HG03045 (cell line): ENCODE data around the gene IDE.
"Not testable (repeated sequence)": the region's sequence is repeated elsewhere in the genome, so short reads cannot be mapped to it uniquely, and the experiment has no call there.

ENCODE experiments used
- ATAC-seq: cut with Tn5 transposase; IDR thresholded peaks from one replicate; pipeline ENCODE4 v1.9.1; 2021; ENCODE audit warnings: mild to moderate bottlenecking, moderate library complexity; ENCODE audit not compliant: unreplicated experiment

IDE gene

DNA sequence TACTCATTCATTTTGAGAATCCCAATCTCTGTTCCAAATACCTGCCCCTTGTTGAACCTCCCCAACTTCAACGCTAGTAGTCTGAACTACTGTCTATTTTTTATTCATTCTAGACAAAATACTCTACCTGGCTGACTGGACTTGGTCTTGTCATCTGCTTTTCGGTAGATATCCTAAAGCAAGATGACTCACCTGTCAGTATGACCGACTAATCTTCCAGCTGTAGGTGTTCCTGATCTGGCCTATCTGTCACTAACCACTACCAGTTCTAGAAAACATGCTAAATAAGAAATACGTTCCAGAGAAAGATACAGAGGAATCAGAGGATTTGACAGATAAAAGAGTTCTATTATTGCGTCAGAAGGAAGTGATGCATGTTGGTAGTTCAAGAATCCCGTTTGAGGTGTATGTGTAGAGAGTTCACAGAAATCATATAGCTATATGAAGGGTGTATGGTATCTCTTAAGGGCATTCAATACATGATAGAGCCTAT lies 81.1 kb downstream of the IDE start:
- ATAC-seq, result no peak

DNA sequence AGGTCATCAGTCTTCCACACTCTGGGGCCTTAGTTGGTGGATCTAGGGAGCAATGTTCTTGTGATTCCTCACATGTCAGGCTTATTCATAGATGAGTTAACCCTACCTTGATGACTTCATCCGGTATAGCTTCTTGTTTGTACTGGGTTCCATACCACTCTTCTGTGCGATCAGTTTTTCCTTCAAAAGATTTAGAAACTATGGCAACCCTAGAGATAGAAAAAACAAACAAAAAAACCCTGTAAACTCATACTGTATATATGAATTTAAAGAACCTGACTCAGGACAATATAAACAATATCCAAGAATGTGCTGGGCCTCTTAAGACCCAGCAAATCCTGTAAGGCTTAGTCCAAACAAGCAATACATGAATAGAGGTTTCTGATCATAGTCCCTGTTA lies 83.5 kb downstream of the IDE start:
- no peak for ATAC-seq

DNA sequence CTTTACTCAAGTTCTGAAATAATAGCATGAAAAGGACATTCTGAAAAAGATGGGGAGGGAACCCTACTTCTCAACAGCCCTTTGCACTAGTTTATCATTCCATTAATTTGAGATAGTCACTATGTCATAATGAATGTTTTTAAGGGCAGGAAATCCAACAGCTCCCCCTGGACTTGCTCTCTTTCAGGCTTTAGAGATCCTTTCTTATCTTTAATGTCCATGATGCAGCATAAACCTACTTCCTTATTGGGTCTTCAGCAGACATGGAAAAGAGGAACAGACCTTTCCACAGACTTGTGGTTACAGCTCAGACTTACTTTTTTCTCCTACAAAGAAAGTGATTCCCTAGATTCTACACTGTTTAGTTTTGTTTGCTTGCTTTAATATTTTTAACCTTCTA lies 87.3 kb downstream of the IDE start:
- no peak for ATAC-seq

DNA sequence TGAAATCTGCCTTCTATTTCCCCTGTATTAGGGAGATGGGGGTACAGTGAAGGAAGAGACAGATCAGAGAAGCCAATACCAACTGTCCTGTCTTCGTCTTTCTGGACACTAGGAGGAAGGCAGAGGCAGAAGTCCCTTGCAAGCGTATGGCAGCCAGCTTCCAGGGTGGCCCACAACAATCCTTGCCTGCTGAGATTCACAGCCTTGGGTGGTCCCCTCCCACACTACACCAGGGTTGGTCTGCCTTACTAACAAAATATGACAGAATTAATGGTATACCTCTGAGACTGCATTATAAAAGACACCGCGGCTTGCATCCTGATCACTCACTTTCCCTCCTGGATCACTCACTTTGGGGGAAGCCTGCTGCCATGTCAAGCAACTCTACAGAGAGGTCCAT lies 90.4 kb downstream of the IDE start:
- ATAC-seq, result no peak

DNA sequence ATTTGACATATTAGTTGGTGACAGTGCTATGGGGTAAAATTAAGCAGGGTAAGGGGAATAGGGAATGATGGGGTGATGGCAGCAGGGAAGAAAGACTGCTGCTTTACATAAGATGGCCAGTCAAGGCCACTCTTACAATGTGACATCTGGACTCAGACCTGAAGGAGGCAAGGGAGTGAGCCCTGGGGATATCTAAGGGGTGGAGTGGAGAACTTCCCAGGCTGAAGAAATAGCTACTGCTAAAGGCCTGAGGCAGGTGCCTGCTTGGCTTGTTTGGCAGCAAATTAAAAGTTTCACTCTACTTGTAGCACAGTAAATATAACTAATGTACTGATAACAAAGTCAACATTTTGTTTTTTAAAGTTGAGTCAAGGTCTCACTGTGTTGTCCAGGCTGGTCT lies 93.5 kb downstream of the IDE start:
- no peak for ATAC-seq

DNA sequence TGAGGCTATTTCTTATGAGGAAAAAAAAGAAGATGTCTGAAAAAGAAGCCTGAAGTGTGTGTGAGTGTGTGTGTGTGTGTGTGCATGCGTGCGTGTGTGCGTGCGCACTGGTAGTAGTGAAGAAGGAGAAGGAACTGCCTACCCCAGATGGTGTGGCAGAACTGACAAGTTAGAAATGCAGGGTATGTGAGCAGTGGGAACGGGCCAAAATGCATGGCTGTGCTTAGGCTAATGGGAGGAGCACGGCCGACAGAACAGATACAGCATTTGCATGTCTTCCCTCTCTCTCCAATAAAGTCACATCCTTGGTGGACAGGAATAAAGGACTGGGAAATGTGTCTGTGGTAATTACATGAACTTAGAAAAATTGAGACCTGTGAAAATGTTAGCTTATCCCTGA lies 94.3 kb downstream of the IDE start:
- ATAC-seq, result no peak

DNA sequence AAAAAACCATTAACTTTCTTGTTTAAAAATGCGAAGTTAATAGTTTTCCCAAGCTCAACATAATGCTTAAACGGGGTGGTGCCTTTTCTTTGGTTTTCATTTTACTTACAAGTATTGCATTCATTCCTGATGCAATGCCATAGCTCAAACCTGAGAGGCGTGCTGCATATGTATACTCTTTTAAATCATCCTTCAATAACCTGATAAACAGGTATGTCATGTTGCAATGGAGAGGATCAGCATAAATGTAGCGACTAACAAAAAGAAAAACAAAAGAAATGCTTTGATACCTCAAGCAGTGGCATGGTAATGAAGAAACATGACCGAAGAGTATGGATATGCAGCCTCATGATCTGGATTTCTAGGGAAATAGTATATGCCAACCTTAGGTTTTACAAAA lies 95.4 kb downstream of the IDE start:
- ATAC-seq, result no peak

DNA sequence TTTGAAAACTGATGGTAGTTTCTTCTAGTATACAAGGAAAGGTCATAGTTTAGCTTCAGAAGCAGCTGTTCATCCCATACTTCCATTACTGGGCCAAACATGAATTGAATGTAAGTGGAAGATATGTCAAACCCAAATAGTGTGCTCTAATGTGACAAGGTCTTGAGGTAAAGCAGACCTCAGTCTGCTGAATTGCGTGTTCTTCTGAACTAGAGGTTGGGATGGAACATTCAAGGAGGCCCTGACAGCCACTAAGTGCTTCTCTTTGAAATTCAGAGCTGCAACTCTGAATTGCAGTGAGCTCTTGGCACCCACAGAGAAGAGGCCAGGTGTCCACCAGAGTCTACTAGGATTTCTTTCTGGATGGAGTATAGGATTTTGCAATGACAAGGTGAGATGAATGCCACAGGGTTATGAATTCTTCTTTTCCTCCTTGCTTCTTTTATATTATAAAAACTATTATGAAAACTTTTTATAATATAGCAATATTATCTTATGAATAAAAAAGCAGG lies 98.5 kb downstream of the IDE start:
- ATAC-seq, result no peak

DNA sequence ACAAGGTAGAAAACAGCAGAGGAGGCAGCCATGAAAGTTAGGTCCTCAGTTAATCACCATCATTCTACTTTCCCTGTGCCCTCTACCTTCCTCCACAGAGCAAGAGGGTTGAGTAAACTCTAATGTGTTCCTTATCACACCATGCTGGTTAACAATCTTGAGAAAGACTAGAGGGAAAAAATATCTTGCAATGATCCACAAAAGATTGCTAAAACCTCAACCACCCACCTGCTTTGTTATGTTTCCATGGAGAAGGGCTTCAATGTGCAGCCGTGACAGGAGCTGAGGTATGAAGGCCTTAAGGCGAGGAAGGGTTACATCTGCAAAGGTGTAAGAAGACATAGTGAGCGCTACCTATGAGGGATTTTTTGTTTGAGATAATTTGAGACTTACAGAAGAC lies 103.9 kb downstream of the IDE start:
- ATAC-seq, result no peak

DNA sequence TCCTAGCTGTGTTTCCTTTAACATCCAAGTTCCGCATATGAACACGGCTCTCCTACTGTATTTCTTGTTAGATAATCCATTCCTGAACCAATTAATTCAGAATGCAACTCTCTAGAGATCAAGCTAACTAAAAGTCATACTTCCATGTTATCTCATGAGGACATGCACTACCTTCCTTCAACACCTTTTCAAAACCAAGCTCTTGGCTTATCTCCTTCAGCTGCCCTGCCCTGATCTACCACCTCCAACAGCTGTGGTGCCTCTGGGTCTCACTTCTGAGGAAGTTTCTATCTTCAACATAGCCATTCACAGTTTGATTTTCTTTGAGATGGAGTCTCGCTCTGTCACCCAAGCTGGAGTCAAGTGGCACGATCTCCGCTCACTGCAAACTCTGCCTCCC lies 109.5 kb downstream of the IDE start:
- ATAC-seq, result no peak

DNA sequence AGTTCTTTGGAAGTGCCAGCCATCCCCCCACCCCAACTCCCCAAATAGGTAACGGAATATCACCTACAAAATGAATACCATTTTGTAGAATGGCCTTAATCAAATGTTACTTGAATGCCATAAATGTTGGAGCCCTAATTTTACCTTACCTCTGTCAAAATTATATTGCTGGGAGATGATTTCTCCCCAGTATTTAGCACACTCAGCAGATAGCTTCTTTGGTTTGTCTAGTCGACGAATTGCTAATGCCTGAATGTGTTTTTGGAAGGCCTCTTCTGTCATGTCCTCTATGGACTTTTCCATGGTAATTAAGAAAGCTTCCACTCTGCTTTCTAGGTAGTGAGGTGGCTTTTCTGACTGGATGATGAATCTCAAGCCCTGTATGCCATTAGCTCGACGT lies 110.3 kb downstream of the IDE start:
- no peak for ATAC-seq

DNA sequence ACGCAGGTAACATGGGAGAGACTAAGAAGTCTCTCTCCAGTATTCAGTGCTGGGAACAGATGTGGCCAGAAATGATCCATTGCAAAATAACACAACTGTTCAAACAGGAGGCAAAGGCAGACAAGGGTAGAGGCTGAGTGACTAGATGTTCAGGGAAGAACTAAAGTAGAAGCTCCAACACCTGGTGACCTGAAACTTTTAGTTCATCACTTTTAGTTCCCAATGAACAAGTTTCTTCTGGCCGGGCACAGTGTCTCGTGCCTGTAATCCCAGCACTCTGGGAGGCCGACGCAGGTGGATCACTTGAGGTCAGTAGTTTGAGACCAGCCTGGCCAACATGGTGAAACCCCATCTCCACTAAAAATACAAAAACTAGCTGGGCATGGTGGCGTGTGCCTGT lies 118.9 kb downstream of the IDE start:
- not testable (repeated sequence) for ATAC-seq

DNA sequence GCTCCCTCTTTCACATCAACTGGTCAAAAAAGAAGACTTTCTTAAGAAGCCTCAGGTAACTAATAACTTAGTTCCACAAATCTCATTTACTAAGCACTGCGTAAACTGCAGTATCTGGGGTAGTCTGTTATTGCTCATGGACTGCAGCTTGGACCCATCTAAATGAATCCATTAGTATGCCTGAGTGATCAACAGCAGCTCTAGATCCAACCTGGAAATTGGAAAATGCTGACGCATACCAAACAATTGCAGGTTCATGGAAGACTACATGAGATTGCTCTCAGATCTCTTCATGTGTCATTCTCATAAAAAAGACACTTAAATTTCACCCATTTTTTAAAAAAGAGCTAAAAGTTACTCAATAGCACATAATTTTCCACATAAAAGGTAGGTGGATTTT lies 121.6 kb downstream of the IDE start:
- no peak for ATAC-seq

DNA sequence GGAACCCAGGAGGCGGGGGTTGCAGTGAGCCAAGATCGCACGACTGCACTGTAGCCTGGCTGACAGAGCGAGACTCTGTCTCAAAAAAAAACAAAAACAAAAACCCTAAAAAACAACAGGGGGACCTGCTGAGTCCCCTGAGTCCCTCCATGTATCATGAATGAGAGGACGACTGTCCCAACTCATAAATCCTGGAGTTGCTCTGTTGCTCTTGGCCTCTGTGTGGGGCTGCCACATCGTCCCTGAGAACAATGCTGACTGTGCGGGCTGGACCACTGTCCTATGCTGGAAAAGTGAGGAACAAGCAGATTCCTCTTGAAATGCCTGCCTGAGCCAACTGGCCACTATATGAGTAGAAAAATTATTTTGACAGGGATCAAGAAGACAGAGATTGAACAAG lies 122.5 kb downstream of the IDE start:
- no peak for ATAC-seq

DNA sequence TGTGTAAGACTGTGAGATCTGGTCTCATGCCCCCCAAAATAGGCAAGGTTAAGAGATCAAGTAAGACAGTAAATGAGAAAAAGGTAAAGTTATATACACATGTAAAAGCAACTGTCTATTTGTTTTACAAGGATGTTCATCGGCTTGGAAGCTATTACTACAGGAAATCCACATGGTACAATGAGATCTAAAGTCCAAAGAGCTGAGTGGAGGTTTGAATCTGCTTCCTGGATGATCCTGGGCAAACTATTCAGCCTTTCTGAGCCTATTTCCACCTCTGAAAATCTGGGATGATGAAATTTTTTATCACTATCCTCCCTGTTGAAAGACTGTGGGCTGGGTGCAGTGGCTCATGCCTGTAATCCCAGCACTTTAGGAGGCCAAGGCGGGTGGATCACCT lies 123.0 kb downstream of the IDE start:
- ATAC-seq, result no peak

DNA sequence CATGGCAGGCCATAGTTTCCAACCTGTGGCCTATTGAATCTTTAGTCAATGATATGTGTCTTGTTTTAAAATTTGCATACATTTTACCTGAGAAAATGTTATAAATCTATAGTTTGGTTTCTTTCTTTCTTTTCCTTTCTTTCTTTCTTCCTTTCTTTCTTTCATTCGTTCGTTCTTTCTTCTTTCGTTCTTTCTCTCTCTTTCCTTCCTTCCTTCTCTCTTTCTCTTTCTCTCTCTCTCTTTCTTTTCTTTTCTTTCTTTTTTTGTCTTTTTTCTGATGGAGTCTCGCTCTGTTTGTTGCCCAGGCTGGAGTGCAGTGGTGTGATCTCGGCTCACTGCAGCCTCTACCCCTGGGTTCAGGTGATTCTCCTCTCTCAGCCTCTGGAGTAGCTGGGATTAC lies 133.3 kb downstream of the IDE start:
- no peak for ATAC-seq

DNA sequence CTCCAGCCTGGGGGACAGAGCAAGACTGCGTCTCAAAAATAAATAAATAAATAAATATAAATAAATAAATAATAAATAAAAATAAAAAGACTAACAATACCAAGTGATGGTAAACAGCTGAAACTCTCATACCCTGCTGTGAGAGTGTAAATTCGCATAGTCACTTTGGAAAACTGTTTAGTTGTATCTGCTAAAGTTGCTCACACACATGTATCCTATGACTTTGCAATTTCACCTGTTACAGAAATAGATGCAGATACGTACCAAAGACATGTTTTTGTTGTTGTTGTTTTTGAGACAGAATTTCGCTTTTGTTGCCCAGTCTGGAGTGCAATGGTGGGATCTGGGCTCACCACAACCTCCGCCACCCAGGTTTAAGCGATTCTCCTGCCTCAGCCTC lies 135.7 kb downstream of the IDE start:
- no peak for ATAC-seq

DNA sequence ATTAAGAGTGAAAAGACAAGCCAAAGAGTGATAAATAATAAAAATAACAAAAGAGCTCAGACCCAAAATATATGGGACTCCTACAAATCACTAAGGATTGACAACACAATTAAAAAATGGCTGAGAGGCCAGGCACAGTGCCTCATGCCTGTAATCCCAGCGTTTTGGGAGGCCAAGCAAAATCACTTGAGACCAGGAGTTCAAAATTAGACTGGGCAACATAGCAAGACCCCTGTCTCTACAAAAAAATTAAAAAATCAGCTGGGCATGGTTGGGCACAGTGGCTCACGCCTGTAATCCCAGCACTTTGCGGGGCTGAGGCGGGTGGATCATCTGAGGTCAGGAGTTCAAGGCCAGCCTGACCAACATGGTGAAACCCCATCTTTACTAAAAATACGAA lies 137.3 kb downstream of the IDE start:
- no peak for ATAC-seq

DNA sequence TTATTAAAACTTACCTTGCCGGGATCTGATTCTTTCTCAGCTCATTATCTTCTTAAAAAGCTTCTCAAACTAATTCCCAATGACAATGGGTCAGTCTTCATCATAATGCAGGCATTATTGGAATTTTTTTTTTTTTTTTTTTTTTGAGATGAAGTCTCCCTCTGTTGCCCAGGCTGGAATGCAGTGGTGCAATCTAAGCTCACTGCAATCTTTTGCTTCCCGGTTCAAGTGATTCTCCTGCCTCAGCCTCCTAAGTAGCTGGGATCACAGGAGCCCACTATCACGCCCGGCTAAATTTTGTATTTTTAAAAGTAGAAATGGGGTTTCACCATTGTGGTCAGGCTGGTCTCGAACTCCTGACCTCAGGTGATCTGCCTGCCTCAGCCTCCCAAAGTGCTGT lies 137.8 kb downstream of the IDE start:
- ATAC-seq, result not testable (repeated sequence)

DNA sequence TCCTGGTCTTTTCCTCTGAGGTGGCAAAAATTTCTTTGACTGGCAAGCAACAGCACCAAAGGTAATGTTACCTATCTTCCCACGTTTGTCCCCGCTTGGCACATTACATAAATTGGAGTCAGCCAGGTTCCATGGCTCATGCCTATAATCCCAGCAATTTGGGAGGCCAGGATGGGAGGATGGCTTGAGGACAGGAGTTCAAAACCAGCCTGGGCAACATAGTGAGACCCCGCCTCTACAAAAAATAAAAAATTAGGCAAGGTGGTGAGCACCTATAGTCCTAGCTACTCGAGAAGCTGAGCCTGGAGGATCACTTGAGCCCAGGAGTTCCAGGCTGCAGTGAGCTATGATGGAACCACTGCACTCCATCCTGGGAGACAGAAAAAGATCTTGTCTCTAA lies 139.5 kb downstream of the IDE start:
- no peak for ATAC-seq

DNA sequence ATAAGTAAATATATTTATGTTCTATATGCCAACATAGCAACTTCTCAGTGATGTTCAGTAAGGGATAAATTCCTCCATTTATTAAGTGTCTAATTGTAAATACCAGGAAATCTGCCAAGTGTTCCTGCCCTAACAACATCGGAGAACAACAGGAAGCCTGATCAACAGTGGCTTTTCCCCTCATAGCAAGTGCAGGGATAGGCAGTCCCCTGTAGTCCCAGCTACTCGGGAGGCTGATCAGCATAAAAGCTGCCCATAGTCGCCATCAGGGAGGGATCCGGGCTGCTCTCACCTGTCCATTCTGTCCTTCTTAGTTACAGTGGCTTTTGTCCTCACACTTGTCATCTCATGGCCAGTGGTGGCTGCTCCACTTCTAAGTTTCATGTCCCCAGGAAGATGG lies 141.3 kb downstream of the IDE start:
- no peak for ATAC-seq

DNA sequence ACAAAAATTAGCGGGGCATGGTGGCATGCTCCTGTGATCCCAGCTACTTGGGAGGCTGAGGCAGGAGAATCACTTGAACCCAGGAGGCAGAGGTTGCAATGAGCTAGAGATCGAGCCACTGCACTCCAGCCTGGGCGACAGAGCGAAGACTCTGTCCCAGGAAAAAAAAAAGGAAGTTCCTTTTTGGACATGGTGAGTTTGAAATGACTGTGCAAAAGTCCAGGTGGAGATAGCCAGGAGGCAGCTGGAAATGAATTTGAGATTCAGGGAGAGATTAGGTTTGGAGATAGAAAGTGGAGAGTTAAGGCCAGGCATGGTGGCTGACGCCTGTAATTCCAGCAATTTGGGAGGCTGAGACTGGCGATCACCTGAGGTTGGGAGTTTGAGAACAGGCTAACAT lies 143.8 kb downstream of the IDE start:
- ATAC-seq, result no peak

DNA sequence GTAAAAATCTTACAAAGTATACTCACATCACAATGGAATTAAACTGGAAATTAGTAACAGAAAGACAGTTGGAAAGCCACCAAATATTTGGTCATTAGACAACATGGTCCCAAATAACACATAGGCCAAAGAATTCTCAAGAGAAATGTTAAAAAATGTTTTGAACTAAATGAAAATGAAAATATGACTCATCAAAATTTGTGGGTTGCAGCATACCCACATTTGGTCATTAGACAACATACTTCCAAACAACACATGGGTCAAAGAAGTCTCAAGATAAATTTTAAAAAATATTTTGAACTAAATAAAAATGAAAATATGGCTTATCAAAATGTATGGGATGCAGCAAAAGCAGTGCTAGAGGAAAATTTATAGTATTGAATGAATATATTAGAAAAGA lies 152.3 kb downstream of the IDE start:
- no peak for ATAC-seq
